HEK293T (cell line): ENCODE results near the gene PSMC3IP.

ENCODE experiments used
- BHLHE40 ChIP-seq: fragments of 450-650 bp; IDR thresholded peaks from 2 replicates; pipeline ENCODE4 v1.6.1; 2016; ENCODE audit warnings: mild to moderate bottlenecking, moderate library complexity, borderline replicate concordance
- FOXK2 ChIP-seq: fragments of 450-650 bp; IDR thresholded peaks from 2 replicates; pipeline ENCODE4 v1.6.1; 2016; ENCODE audit warnings: mild to moderate bottlenecking
- LEF1 ChIP-seq: fragments of 450-650 bp; IDR thresholded peaks from 2 replicates; pipeline ENCODE4 v1.6.1; 2017; ENCODE audit warnings: mild to moderate bottlenecking, borderline replicate concordance
- SP1 ChIP-seq: fragments of 450-650 bp; IDR thresholded peaks from 2 replicates; pipeline ENCODE4 v1.6.1; 2017
- SUZ12 ChIP-seq: fragments of 450-650 bp; IDR thresholded peaks from 2 replicates; pipeline ENCODE4 v1.6.1; 2016; ENCODE audit warnings: mild to moderate bottlenecking

GRCh38 chr17:42598905-42599304 is 21.4 kb upstream of the PSMC3IP start:
- TF ChIP-seq FOXK2, result no peak
- TF ChIP-seq LEF1, result no peak
- TF ChIP-seq SP1, result no peak
- TF ChIP-seq SUZ12, result no peak
- no peak for TF ChIP-seq BHLHE40
